Spinal cord (tissue), 10 donors: ENCODE measurements around the gene CMSS1. TPM values are rescaled to one million over a fixed set of nuclear protein-coding genes. Genes with fewer than 3 reads are reported as not detected.
A peak's percentile ranks its signal among the peaks of the same experiment; 100 is the strongest.

Experiments
- DNase-seq, 6 donors: peaks; one replicate each; pipeline versions ENCODE4 v3.0.0 to v3.0.0-alpha.2; 2013 to 2015; ENCODE audit warnings: low spot score in 6 of 6, low read depth in 4 of 6
- H3K27ac ChIP-seq: one replicate; pipeline ENCODE4 v1.5.1; 2013; ENCODE audit warnings: low read depth, low read length, control low read depth
- H3K27me3 ChIP-seq: one replicate; pipeline ENCODE4 v1.6.1; 2013; ENCODE audit warnings: low read length; ENCODE audit not compliant: control insufficient read depth, insufficient read depth
- H3K36me3 ChIP-seq: one replicate; pipeline ENCODE4 v1.6.1; 2013; ENCODE audit warnings: low read length; ENCODE audit not compliant: control insufficient read depth, insufficient read depth
- H3K4me1 ChIP-seq: one replicate; pipeline ENCODE4 v1.6.1; 2013; ENCODE audit warnings: low read length; ENCODE audit not compliant: control insufficient read depth, insufficient read depth
- H3K4me3 ChIP-seq: one replicate; pipeline ENCODE4 v1.5.1; 2013; ENCODE audit warnings: low read depth, low read length, control low read depth
- H3K9me3 ChIP-seq: one replicate; pipeline ENCODE4 v1.6.1; 2013; ENCODE audit warnings: low read length; ENCODE audit not compliant: control insufficient read depth, insufficient read depth
- WGBS: methylation state at CpG from one replicate; pipeline ENCODE4 v1.1.5; 2013; ENCODE audit warnings: missing lambda C conversion rate; ENCODE audit not compliant: insufficient coverage; 5-methylcytosine and 5-hydroxymethylcytosine counted together
- polyA plus RNA-seq, 2 donors: library from polyadenylated mRNA; unstranded; fragments of 120-200 nt; gene quantifications; one replicate each; pipeline ENCODE4 v1.2.1, GENCODE V29; 2013; ENCODE audit not compliant: insufficient read length in 2 of 2
- total RNA-seq, 2 donors: library from RNA; depleted of rRNA in 1 of 2; stranded (reverse); fragments of 120-200 nt in 1 of 2; fragments of >200 nt in 1 of 2; gene quantifications; one replicate each; pipeline versions ENCODE4 v1.2.3 to v1.2.4, GENCODE V29; 2013 to 2014
- donor health status: healthy.

The CMSS1 gene
- total and polyA plus RNA-seq, 4 donors: 19.9 to 50.4 (median 36.3) TPM

GRCh38 chr3:100124201-100124761 lies 306.6 kb downstream of the CMSS1 start:
- H3K27ac ChIP-seq: no peak overlapping the region
- DNase-seq: no peak
- WGBS: 76% methylated on average over 4 of the region's 5 CpGs

GRCh38 chr3:100125161-100125938 lies 307.7 kb downstream of the CMSS1 start:
- no peak overlapping the region for H3K27ac ChIP-seq
- no peak for DNase-seq
- no peaks in the 10 kb centered on the region for H3K9me3 ChIP-seq
- no peak overlapping the region for H3K4me3 ChIP-seq
- WGBS: 51% methylated on average over 2 of the region's 5 CpGs
- H3K4me1 ChIP-seq: no peaks in the 10 kb centered on the region
- no peaks in the 10 kb centered on the region for H3K36me3 ChIP-seq
- H3K27me3 ChIP-seq: no peaks in the 10 kb centered on the region

More at GRCh38 chr3:100124201-100124761, 306.6 kb downstream of the CMSS1 start:
- no peaks in the 10 kb centered on the region for H3K9me3 ChIP-seq
- no peaks in the 10 kb centered on the region for H3K27me3 ChIP-seq
- H3K4me3 ChIP-seq: no peak overlapping the region
- no peaks in the 10 kb centered on the region for H3K4me1 ChIP-seq
- no peaks in the 10 kb centered on the region for H3K36me3 ChIP-seq

GRCh38 chr3:100127792-100128191 lies 310.1 kb downstream of the CMSS1 start:
- 90% methylated on average over 2 of the region's 2 CpGs for WGBS
- H3K27me3 ChIP-seq: no peaks in the 10 kb centered on the region
- no peak overlapping the region for H3K4me3 ChIP-seq
- no peaks in the 10 kb centered on the region for H3K36me3 ChIP-seq
- DNase-seq: no peak
- no peaks in the 10 kb centered on the region for H3K9me3 ChIP-seq
- no peaks in the 10 kb centered on the region for H3K4me1 ChIP-seq
- H3K27ac ChIP-seq: no peak overlapping the region

- Histone ChIP-seq H3K27ac (no peak overlapping the region), H3K9me3 (no peaks in the 10 kb centered on the region), H3K4me1 (no peaks in the 10 kb centered on the region), H3K36me3 (no peaks in the 10 kb centered on the region), H3K27me3 (no peaks in the 10 kb centered on the region), H3K4me3 (no peak overlapping the region)
- DNase-seq: no peak
- no CpG with 5 or more reads among the region's 5 CpGs for WGBS
These were observed 310.9 kb downstream of the CMSS1 start for GRCh38 chr3:100128565-100128964.

GRCh38 chr3:100129941-100130340 lies 312.3 kb downstream of the CMSS1 start:
- 80% methylated on average over 1 of the region's 1 CpG for WGBS
- no peak for DNase-seq
- Histone ChIP-seq H3K36me3 (no peaks in the 10 kb centered on the region), H3K27ac (no peak overlapping the region), H3K4me3 (no peak overlapping the region), H3K27me3 (no peaks in the 10 kb centered on the region), H3K9me3 (no peaks in the 10 kb centered on the region), H3K4me1 (no peaks in the 10 kb centered on the region)

- WGBS: no CpG with 5 or more reads among the region's 6 CpGs
- H3K9me3 ChIP-seq: no peaks in the 10 kb centered on the region
- H3K36me3 ChIP-seq: no peaks in the 10 kb centered on the region
- no peak for DNase-seq
- H3K4me1 ChIP-seq: no peaks in the 10 kb centered on the region
- H3K27me3 ChIP-seq: no peaks in the 10 kb centered on the region
- H3K27ac ChIP-seq: no peak overlapping the region
- no peak overlapping the region for H3K4me3 ChIP-seq
These were observed 313.6 kb downstream of the CMSS1 start for GRCh38 chr3:100131241-100131640.

GRCh38 chr3:100136921-100137320 lies 319.3 kb downstream of the CMSS1 start:
- H3K4me1 ChIP-seq: no peaks in the 10 kb centered on the region
- H3K27ac ChIP-seq: peak overlapping the region; percentile 58
- H3K9me3 ChIP-seq: no peaks in the 10 kb centered on the region
- 80% methylated on average over 1 of the region's 1 CpG for WGBS
- H3K36me3 ChIP-seq: no peaks in the 10 kb centered on the region
- peak in 1 of 6 donors; percentile 68 for DNase-seq
- no peak overlapping the region for H3K4me3 ChIP-seq
- H3K27me3 ChIP-seq: no peaks in the 10 kb centered on the region

- no peaks in the 10 kb centered on the region for H3K4me1 ChIP-seq
- no peaks in the 10 kb centered on the region for H3K36me3 ChIP-seq
These were observed 323.3 kb downstream of the CMSS1 start for GRCh38 chr3:100140976-100141375.

GRCh38 chr3:100141586-100141985 lies 323.9 kb downstream of the CMSS1 start:
- Histone ChIP-seq H3K4me1 (no peaks in the 10 kb centered on the region), H3K36me3 (no peaks in the 10 kb centered on the region), H3K27ac (no peak overlapping the region), H3K27me3 (no peaks in the 10 kb centered on the region), H3K4me3 (no peak overlapping the region), H3K9me3 (no peaks in the 10 kb centered on the region)
- DNase-seq: no peak
- 100% methylated on average over 1 of the region's 1 CpG for WGBS

More at GRCh38 chr3:100140976-100141375, 323.3 kb downstream of the CMSS1 start:
- WGBS: no CpG with 5 or more reads among the region's 1 CpG
- Histone ChIP-seq H3K27ac (no peak overlapping the region), H3K27me3 (no peaks in the 10 kb centered on the region), H3K4me3 (no peak overlapping the region), H3K9me3 (no peaks in the 10 kb centered on the region)
- no peak for DNase-seq
